Stimulated activated CD4-positive, alpha-beta T cell treated with anti-CD3 and anti-CD28 coated beads, TNF-alpha, amount 100 ng/mL, for 48 hours (primary cell): ENCODE data around the gene CRB2.

ENCODE experiments used
- DNase-seq, 3 donors: peaks; one replicate each; pipeline ENCODE4 v3.0.0-alpha.2; 2020; ENCODE audit warnings: low read depth in 3 of 3

Gene CRB2

GRCh38 chr9:123402981-123403509, 47.0 kb downstream of the CRB2 start:
- DNase-seq: no peak

GRCh38 chr9:123406016-123406415, 50.0 kb downstream of the CRB2 start:
- no peak for DNase-seq

GRCh38 chr9:123406691-123407216, 50.8 kb downstream of the CRB2 start:
- no peak for DNase-seq

- DNase-seq: no peak
Measured at GRCh38 chr9:123407217-123407851, 51.3 kb downstream of the CRB2 start.

- no peak for DNase-seq
Measured at GRCh38 chr9:123408313-123409262, 52.6 kb downstream of the CRB2 start.

GRCh38 chr9:123410281-123410910, 54.4 kb downstream of the CRB2 start:
- DNase-seq: no peak

GRCh38 chr9:123411191-123411590, 55.2 kb downstream of the CRB2 start:
- no peak for DNase-seq

- DNase-seq: no peak
Measured at GRCh38 chr9:123411636-123412035, 55.6 kb downstream of the CRB2 start.

- DNase-seq: no peak
Measured at GRCh38 chr9:123412171-123412820, 56.3 kb downstream of the CRB2 start.

- no peak for DNase-seq
Measured at GRCh38 chr9:123414204-123414603, 58.2 kb downstream of the CRB2 start.

GRCh38 chr9:123414936-123415930, 59.2 kb downstream of the CRB2 start:
- DNase-seq: no peak

- no peak for DNase-seq
Measured at GRCh38 chr9:123416176-123416575, 60.2 kb downstream of the CRB2 start.

- DNase-seq: no peak
Measured at GRCh38 chr9:123417289-123418051, 61.5 kb downstream of the CRB2 start.

GRCh38 chr9:123418052-123418430, 62.0 kb downstream of the CRB2 start:
- DNase-seq: no peak

- DNase-seq: no peak
Measured at GRCh38 chr9:123418506-123418905, 62.5 kb downstream of the CRB2 start.

GRCh38 chr9:123419091-123419490, 63.1 kb downstream of the CRB2 start:
- DNase-seq: no peak

GRCh38 chr9:123419721-123420591, 64.0 kb downstream of the CRB2 start:
- DNase-seq: no peak

- no peak for DNase-seq
Measured at GRCh38 chr9:123420592-123421111, 64.7 kb downstream of the CRB2 start.
